MCF 10A (cell line): ENCODE measurements around the gene MTUS2. TPM values are rescaled to one million over a fixed set of nuclear protein-coding genes. Genes with fewer than 3 reads are reported as not detected.

Source experiments
- BruUV-seq: library from RNA; stranded (reverse); fragments of 400-500 nt; replicated peaks from 2 replicates; lab custom pipeline; 2021; lab: Mats Ljungman, UMichigan
- CTCF ChIA-PET: fragments of 300-600 bp; sonication (Branson Sonifier 250); formaldehyde crosslinking; extraction: SDS; loops from one replicate; lab custom pipeline; 2021; ENCODE audit warnings: antibody characterized with exemption, inconsistent platforms; lab: Yijun Ruan, JAX
- POLR2A ChIA-PET: fragments of 300-600, 350-650 bp; sonication (Branson Sonifier 250); formaldehyde crosslinking; extraction: SDS; loops from one replicate; lab custom pipeline; 2020; ENCODE audit warnings: antibody characterized with exemption, inconsistent platforms; lab: Yijun Ruan, JAX
- DNase-seq: peaks from one replicate; pipeline ENCODE4 v3.0.0-alpha.2; 2018; ENCODE audit not compliant: unreplicated experiment
- H3K27ac Mint-ChIP-seq: one replicate; pipeline ENCODE4 v1.8.0; 2022; ENCODE audit warnings: mild to moderate bottlenecking, low read depth, mixed read lengths; ENCODE audit not compliant: unreplicated experiment
- H3K27me3 Mint-ChIP-seq: one replicate; pipeline ENCODE4 v1.8.0; 2022; ENCODE audit warnings: mixed read lengths; ENCODE audit not compliant: insufficient read depth, unreplicated experiment
- H3K36me3 Mint-ChIP-seq: one replicate; pipeline ENCODE4 v1.8.0; 2022; ENCODE audit warnings: mild to moderate bottlenecking, moderate library complexity, mixed read lengths; ENCODE audit not compliant: insufficient read depth, unreplicated experiment
- H3K4me1 Mint-ChIP-seq: one replicate; pipeline ENCODE4 v1.8.0; 2022; ENCODE audit warnings: mixed read lengths; ENCODE audit not compliant: insufficient read depth, unreplicated experiment
- H3K4me3 Mint-ChIP-seq: one replicate; pipeline ENCODE4 v1.8.0; 2022; ENCODE audit warnings: mild to moderate bottlenecking, moderate library complexity, mixed read lengths; ENCODE audit not compliant: unreplicated experiment
- H3K9me3 Mint-ChIP-seq: one replicate; pipeline ENCODE4 v1.8.0; 2022; ENCODE audit warnings: mixed read lengths; ENCODE audit not compliant: unreplicated experiment
- intact Hi-C: fragments of 100-400 bp; cut with micrococcal nuclease; formaldehyde crosslinking; loops from 2 replicates; pipeline ENCODE4 v1.14.1; 2022
- total RNA-seq: library from RNA; stranded (reverse); gene quantifications from 2 replicates; pipeline ENCODE4 v1.2.3, GENCODE V29; 2022
- TF ChIP-seq, protein P1 (sequence below): fragments of 200-600 bp; IDR thresholded peaks from one replicate; pipeline ENCODE4 v1.8.0; 2022; ENCODE audit warnings: antibody characterized with exemption, mild to moderate bottlenecking; ENCODE audit not compliant: unreplicated experiment

The MTUS2 gene
- total RNA-seq, 1 experiment from 2014 or later: not detected

- CTCF ChIA-PET: interaction anchor here (0.7 kb wide), 1 partner anchor 160 kb away, joined by 3 read pairs; no protein-coding TSS in a partner anchor
- TF ChIP-seq, protein P1, sequence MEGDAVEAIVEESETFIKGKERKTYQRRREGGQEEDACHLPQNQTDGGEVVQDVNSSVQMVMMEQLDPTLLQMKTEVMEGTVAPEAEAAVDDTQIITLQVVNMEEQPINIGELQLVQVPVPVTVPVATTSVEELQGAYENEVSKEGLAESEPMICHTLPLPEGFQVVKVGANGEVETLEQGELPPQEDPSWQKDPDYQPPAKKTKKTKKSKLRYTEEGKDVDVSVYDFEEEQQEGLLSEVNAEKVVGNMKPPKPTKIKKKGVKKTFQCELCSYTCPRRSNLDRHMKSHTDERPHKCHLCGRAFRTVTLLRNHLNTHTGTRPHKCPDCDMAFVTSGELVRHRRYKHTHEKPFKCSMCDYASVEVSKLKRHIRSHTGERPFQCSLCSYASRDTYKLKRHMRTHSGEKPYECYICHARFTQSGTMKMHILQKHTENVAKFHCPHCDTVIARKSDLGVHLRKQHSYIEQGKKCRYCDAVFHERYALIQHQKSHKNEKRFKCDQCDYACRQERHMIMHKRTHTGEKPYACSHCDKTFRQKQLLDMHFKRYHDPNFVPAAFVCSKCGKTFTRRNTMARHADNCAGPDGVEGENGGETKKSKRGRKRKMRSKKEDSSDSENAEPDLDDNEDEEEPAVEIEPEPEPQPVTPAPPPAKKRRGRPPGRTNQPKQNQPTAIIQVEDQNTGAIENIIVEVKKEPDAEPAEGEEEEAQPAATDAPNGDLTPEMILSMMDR: no peak
These were observed 137.9 kb downstream of the MTUS2 start for GRCh38 chr13:28958018-28958417.

GRCh38 chr13:28958441-28958840 is 138.3 kb downstream of the MTUS2 start:
- intact Hi-C loops: no loop called here
- BruUV-seq: no TSS peak
- CTCF ChIA-PET: interaction anchor here (0.7 kb wide), 1 partner anchor 160 kb away, joined by 3 read pairs; no protein-coding TSS in a partner anchor
- Mint-ChIP-seq H3K9me3 (peaks cover 41% of the 10 kb centered on the region), H3K27ac (no peak overlapping the region), H3K4me1 (no peaks in the 10 kb centered on the region), H3K36me3 (no peaks in the 10 kb centered on the region), H3K4me3 (no peak overlapping the region), H3K27me3 (no peaks in the 10 kb centered on the region)
- TF ChIP-seq, protein P1: no peak
- DNase-seq: no peak
- POLR2A ChIA-PET: no interaction called here

More at GRCh38 chr13:28958018-28958417, 137.9 kb downstream of the MTUS2 start:
- Mint-ChIP-seq H3K36me3 (no peaks in the 10 kb centered on the region), H3K4me1 (no peaks in the 10 kb centered on the region), H3K4me3 (no peak overlapping the region), H3K27ac (no peak overlapping the region), H3K9me3 (peaks cover 38% of the 10 kb centered on the region), H3K27me3 (no peaks in the 10 kb centered on the region)
- POLR2A ChIA-PET: no interaction called here
- DNase-seq: no peak
- intact Hi-C loops: no loop called here
- no TSS peak for BruUV-seq

- no peak overlapping the region for H3K4me3 Mint-ChIP-seq
- CTCF ChIA-PET: interaction anchor here (0.6 kb wide), 1 partner anchor 385 kb away, joined by 6 read pairs; no protein-coding TSS in a partner anchor
- no peak overlapping the region for H3K27ac Mint-ChIP-seq
- intact Hi-C loops: no loop called here
- no peaks in the 10 kb centered on the region for H3K36me3 Mint-ChIP-seq
- BruUV-seq: no TSS peak
- no peaks in the 10 kb centered on the region for H3K27me3 Mint-ChIP-seq
- POLR2A ChIA-PET: interaction anchor here (0.6 kb wide), 1 partner anchor 35 kb away, joined by 3 read pairs; no protein-coding TSS in a partner anchor
- no peak for DNase-seq
- peaks cover 38% of the 10 kb centered on the region for H3K9me3 Mint-ChIP-seq
- H3K4me1 Mint-ChIP-seq: no peaks in the 10 kb centered on the region
- TF ChIP-seq, protein P1: no peak
These were observed 143.9 kb downstream of the MTUS2 start for GRCh38 chr13:28964052-28964451.

GRCh38 chr13:28964803-28965202 is 144.7 kb downstream of the MTUS2 start:
- Mint-ChIP-seq H3K4me3 (no peak overlapping the region), H3K27me3 (no peaks in the 10 kb centered on the region), H3K4me1 (no peaks in the 10 kb centered on the region), H3K36me3 (no peaks in the 10 kb centered on the region), H3K9me3 (peaks cover 32% of the 10 kb centered on the region), H3K27ac (no peak overlapping the region)
- intact Hi-C loops: no loop called here
- ChIA-PET CTCF (interaction anchor here (1.1 kb wide), 1 partner anchor 53 kb away, joined by 3 read pairs; no protein-coding TSS in a partner anchor), POLR2A (interaction anchor here (0.6 kb wide), 1 partner anchor 36 kb away, joined by 3 read pairs; no protein-coding TSS in a partner anchor)
- TF ChIP-seq, protein P1: no peak
- no TSS peak for BruUV-seq
- DNase-seq: no peak
